Amniotic stem cell (primary cell): ENCODE measurements around the gene TBX2.

Experiments used
- DNase-seq: peaks from one replicate; lab custom pipeline; 2025; lab: John Stamatoyannopoulos, UW

Gene TBX2

DNA sequence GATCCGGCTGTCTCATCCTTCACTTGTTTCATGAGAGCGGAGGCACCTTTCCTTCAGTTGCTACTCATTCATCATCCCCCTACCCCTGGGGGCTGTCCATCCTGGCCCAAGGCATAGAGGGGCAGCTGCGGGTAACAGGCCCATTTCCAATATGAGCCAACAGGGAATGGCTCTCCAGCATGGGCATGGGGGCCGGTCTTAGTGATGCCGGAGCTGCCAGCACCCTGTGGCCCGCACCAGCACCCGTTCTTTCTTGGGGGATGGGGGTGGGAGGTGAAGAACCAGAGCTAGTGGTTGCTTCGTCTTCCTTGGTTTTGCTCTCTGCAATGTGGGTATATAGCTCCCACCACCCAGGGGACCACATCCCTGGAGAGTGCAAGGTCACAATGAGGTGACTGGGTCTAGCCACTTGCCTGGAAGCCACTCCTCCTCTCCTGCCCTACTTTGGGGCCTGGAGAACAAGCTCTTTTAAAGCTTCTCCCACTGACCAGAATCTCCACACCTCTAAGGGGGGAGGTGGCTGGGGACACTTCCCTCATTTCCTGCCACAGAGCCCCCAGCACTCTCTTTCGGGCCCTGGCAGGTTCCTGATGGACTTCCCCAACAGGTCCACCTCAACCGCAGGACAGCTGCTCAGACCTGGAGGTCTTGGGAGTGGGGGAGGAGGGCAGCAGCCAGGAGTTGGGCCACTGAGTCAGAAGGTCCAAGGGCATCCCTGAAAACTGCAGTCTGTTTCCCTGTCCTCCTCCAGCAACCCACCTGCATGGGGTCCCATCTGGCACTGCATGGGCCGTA lies 11.9 kb upstream of the TBX2 start:
- DNase-seq = no peak

DNA sequence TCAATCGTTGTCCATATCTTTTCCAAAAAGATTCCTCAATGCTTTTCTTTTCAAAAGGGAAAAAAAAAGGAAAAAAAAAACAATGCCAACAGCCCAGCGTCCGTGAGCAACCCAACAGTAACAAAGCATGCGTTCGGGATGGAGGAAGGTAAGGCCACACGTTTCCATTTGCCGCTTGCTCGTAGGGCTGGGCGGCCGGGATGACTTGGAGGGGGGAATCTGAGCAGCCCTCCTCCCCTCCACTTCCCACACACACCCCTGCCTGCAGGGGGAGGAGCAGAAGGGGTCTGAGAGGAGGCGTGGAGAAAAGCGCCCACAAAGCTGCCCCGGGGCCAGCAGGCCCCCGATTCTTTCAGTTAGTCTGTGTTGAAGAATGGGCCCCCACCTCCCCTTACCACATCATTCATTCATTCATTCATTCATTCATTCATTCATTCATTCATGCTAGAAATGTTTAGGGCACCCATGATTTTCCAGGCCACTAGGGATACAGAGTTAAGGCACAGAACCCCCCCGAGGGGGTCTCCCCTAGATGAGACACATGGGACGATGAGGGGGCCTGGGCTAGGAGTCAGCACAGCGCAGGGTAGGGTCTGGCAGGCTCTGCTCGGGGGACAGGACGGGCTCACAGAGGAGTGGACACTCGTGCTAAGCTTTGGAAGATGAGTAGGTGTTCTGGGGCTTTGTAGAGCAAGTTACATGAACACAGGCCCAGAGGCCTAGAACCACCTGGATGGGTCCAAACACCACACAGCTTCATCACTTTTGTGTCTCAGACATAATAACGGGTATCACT lies 10.9 kb upstream of the TBX2 start:
- no peak for DNase-seq

DNA sequence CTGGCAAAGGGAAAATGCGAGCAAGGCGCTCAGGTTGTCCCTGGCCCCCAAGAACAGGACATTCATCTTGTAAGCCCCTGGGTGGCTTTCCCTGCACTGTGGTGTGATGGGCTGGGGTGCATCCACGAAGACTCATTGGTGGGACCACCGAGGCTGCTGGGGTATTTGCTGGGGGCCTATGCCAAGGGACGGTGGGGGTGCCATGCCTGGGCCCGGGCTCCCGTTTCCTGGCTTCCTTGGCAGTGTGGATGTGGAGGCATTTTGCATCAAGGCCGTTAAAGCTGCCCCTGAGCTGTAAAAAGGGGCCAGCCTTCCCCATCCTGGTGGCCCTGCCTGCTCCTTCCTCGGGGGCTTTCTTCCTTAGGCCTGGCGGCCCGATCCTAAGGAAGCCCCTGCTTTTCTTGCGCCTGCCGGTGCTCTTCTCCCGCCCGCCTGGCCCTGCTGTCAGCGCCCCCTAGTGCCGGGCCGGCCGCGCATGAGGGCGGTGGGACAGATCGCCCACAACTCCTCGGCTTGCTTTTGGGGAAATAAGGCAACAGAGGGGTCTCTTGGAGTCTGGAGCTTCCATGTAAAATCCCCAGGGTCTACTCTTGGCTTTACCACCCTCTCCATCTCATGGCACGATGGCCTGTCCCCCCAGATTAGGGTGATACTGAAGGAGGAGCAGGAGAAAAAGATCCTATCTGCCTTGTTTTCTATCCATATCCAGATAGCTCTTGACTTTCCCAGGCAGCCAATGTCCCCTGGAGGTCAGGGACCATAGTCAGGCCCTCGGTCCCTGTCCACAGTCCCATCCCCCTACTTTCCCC lies 9.8 kb upstream of the TBX2 start:
- no peak for DNase-seq

DNA sequence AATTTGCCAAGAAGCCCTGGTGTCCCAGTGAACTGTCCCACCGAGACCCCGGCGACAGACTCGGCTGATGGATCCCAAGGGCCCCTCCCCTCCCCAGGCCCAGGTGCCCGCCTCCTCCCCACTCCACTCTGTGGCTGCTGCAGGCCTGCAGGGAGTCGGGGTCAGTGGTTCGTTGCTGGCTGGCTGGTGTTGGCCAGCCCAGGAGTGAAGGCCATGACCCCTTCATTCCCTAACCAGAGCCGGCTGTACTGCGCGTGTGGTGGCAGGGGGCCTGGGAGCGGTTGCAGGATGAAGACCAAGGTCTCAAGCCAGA lies 9.2 kb upstream of the TBX2 start:
- no peak for DNase-seq

DNA sequence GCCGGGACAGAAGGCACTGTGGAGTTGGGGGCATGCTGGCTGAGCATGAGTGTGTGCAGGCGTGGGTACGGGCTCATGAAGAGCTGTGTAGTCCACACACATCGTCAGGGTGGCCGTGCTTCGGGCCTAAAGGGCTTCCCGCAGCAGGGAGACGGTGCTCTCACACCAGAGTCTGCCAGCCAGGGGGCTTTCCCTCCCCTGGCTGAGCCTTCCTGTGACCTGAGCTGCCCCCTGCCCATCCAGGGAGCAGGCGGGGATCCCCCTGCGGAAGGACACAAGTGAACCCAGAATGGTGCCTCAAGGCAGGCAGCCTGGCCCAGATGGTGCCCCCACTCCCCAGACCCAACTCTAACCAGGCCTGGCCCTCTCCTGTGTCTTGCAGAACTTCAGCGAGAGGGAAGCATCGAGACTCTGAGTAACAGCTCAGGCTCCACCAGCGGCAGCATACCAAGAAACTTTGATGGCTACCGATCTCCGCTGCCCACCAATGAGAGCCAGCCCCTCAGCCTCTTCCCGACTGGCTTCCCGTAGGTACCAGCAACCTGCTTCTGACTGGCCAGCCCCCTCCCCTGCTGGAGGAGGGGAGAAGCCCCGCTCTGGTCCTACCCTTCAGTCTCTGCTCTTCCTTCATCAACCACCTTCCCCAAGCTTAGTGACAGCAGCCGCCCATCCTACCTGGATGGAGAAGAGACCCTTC lies 7.9 kb upstream of the TBX2 start:
- DNase-seq = no peak

DNA sequence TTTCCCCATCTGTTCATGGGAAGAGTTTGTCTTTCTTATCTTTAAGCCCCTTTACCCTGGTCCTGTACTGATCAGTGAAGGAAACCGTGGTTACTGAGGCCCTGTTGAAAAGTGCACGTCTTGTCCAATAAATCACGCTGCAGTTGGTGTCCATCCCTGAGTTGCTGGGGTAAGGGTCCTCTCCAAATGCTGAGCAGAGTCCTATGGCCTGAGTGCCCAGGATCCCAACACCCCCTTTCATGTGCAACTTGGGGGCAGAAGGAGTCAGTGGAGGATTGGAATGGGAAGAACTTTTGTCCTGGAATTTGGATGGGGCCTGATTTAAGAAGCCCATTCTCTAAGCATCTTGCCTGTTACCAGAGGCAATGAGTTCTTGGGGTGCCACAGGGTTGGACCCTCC lies 7.0 kb upstream of the TBX2 start:
- no peak for DNase-seq

DNA sequence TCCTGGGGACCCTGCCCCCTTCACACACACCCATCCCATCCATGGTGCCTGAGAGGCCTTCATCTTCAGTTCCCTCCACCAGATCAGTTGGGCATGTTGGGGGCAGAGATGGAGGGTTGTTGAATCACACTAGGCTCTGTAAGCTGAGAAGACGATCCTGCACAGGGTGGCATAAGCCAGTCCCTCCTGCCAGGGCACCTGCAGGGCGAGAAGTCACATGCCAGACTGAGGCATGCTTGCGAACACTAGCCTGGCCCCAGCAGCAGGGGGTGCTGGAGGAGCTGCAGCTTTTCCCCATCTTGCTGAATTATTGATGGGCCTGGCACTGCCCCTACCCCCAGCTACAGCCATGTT lies 6.1 kb upstream of the TBX2 start:
- DNase-seq = no peak

- DNase-seq = no peak
Observed at GRCh38 chr17:61393904-61394629, 5.6 kb upstream of the TBX2 start.

- no peak for DNase-seq
Observed at GRCh38 chr17:61394630-61395408, 4.8 kb upstream of the TBX2 start.

- no peak for DNase-seq
Observed at GRCh38 chr17:61395409-61395982, 4.1 kb upstream of the TBX2 start.

DNA sequence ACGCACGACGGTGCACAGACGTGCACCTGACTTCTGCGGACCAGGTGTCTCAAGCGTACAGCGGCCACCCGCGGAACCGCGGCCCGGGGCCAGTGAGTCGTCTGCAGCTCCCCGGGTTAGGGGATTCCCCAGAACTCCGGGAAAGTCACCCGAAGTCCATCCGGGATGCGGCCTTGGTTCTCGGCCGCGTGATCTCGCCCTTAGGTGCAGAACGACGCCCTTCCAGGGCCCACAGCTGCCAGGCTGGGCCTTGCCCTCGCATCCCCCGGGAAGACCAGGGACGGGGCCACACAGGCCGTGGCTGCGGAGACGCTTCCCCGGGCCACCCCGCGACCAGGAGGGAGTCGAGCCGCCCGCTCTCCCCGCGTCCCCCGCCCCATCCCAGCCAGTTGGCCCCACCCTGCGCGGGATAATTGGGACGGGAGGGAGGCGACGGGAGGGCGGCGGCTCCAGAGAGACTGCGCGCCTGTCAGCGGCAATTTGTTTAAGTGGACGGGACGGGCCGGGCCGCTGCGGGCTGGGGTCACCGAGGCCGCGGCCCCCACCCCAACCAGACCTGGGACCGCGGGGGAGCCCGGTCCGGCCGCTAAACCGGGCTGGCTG lies 3.6 kb upstream of the TBX2 start:
- DNase-seq = no peak

GRCh38 chr17:61396586-61397085 lies 3.0 kb upstream of the TBX2 start:
- no peak for DNase-seq

- DNase-seq = no peak
Observed at GRCh38 chr17:61397086-61397842, 2.4 kb upstream of the TBX2 start.

DNA sequence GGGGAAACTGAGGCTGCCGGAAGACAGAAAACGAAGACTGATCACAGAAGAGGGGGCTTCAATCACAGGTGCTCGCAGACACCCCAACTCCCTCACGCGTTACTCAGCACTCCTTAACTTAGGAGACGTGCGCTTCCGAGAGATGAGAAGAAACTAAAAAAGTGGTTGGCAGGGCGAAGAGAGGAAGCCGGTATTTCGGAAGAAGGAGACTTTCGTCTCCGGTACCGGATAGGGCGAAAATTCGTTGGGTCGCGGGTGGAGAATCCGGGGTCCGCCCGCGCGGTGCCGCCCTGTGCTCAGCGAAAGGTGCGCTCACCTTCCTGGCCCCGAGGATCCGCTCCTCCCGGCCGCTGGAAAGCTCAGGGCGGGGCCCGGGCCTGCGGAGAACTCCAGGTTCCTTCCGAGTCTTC lies 917 bp upstream of the TBX2 start:
- no peak for DNase-seq

GRCh38 chr17:61400066-61400716 lies 548 bp downstream of the TBX2 start:
- DNase-seq = no peak

GRCh38 chr17:61400717-61401388 lies 1.2 kb downstream of the TBX2 start:
- DNase-seq = no peak

GRCh38 chr17:61401389-61402072 lies 1.9 kb downstream of the TBX2 start:
- no peak for DNase-seq
